Dermis microvascular lymphatic vessel endothelial cell (primary cell): Measurements from ENCODE around the gene POLE2. TPM values are rescaled to one million over a fixed set of nuclear protein-coding genes. Genes with fewer than 3 reads are reported as not detected.
"Not testable (repeated sequence)": the region's sequence is repeated elsewhere in the genome, so short reads cannot be mapped to it uniquely, and the experiment has no call there.

ENCODE experiments used
- DNase-seq, 2 donors: peaks; one replicate each; pipeline versions ENCODE4 v3.0.0 to v3.0.0-alpha.2; 2010; ENCODE audit warnings: low read depth in 2 of 2
- total RNA-seq: library from RNA; depleted of rRNA; stranded (reverse); fragments of >200 nt; gene quantifications from 2 replicates; pipeline ENCODE4 v1.2.1, GENCODE V29; 2014

Gene POLE2
- total RNA-seq, 1 donor from 2014 or later, result 10.9 TPM

DNA sequence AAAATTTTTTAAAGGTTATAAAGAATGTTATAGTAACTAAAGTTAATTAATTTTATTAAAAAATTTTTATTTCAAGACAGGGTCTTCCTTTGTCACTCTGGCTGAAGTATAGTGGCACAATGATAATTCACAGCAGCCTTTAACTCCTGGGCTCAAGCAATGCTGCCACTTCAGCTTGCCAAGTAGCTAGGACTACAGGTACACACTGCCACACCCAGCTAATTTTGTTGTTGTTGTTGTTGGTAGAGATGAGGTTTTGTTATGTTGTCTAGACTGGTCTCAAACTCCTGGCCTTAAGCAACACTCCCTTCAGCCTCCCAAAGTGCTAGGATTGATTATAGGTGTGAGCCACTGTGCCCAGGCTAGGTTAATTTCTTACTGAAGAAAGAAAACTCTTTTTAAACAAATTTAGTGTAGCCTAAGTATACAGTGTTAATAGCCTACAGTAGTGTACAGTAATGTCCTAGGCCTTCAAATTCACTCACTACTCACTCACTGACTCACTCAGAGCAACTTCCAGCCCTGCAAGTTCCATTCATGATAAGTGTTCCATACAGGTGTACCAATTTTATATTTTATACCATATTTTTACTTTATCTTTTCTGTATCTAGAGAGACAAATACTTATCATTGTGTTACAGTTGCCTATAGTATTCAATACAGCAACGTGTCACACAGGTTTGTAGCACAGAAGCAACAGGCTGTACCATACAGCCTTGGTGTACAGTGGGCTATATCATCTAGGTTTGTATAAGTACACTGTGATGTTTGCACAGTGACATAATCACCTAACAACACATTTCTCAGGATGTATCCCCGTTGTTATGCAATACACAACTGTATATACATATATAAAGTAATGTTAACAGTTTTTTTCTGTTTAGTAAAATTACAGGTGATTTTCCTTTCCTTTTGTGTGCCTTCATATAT, 28.2 kb downstream of the POLE2 start:
- no peak for DNase-seq

DNA sequence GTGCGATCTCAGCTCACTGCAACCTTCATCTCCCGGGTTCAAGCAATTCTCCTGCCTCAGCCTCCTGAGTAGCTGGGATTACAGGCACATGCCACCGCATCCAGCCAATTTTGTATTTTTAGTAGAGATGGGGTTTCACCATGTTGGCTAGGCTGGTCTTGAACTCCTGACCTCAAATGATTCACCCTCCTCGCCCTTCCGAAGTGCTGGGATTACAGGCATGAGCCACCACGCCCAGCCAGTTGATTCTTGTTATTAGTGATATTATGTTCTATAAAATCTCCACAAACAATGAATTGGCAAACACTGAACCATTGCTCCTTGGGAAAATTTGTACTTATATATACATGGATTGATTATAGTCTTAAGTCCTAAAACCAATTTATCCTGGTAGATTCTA, 30.5 kb downstream of the POLE2 start:
- DNase-seq, result not testable (repeated sequence)

DNA sequence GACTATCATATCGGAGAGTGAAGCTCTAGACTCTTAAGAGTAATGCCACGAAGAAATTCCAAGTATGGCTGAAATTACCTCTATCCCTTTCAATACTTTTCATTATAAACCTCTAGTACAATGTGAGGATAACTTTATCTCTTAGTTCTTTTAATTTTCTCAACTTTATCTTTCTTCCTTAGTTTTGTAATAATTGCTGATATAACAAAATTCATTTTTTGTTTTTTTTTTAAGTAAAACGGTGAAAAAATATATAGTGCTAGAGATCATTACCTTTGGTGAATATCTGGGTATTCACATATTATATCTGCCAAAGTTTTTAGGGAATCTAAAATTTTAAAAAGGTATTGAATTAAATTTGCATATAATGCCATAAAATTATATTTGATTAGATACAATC, 33.5 kb downstream of the POLE2 start:
- DNase-seq, result no peak

DNA sequence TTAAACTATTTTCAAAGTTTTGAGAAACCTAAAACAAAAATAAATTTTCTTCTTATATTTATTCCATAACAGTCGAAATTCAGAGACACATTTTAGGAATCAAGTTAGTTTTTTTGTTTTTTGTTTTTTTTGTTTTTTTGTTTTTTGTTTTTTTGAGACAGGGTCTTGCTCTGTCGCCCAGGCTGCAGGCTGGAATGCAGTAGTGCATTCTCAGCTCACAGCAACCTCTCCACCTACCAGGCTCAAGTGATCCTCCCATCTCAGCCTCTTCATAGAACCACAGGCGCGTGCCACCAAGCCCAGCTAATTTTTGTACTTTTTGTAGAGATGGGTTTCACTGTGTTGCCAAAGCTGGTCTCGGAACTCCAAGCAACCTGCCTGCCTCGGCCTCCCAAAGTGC, 34.5 kb downstream of the POLE2 start:
- no peak for DNase-seq

DNA sequence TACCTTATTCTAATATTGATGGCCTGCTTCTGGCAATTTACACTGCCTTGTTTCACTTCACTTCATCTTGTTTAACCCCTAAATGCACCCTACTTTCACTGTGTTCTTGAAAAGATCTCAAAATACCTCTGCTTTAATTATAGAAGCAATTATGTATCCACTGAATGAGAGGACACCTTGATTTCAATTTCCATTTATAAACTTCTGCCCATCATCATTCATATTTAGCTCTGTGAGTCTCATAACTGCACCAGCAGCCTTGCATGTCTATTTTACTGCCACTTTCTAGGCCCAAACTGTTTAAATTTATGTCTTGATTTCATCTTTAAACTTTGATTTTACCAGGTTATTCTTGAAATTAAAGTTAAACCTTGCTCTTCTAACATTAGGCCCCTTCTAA, 45.9 kb downstream of the POLE2 start:
- DNase-seq, result no peak

DNA sequence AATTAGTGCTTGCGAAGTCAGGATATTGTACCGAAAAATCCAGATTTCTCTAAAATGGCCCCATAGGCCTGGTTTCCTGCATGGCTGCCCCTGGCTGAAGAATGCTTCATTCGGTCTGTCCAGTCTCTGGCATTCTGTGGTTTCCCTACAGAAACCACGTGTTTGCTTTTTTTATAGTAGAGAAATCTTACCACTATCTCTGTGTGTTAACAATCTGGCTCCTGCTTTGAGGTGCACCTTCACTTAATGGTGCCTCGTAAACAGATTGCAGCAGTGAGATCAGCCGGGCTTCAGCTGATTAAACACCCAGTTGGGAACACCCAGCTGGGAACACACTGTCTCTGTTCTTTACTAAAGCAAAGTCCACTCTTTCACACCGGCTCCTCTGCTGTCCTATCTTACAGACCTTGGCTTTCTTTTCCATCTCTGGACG, 46.3 kb downstream of the POLE2 start:
- DNase-seq, result no peak

DNA sequence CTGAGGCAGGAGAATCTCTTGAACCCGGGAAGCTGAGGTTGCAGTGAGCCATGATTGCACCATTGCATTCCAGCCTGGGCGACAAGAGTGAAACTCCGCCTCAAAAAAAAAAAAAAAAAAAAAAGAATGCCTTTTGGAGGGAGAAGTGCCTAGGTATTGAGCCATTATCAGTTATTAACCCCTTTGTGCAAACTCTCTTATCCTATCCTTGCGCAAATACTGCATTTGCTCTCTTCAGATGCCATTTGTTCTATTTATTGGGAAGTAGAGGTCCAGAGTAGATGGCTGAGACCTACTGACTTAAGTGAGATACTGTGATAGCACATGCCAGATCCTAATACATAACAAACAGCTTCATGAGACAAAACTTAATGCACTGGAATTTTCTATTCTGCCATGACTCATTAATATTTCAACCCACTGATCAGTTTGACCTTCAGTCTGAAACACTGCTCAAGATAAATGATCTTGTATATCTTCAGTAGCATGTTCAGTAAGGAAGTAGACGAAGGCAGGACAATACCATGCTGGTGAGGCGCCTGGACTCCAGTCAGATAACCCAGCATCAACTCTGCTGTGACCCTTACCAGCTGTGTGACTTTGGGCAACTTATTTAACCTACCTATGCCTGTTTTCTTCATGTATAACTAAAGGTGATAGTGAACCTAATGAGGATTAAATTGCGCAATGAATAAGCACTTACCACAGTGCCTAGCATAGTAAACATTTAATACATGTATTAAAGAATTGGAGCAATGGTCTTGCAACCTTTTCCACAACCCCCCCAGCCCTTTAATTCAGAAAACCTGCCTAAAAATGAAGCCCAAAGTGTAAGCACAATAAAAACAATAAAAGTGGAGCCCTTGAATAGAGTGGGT, 47.2 kb downstream of the POLE2 start:
- no peak for DNase-seq

DNA sequence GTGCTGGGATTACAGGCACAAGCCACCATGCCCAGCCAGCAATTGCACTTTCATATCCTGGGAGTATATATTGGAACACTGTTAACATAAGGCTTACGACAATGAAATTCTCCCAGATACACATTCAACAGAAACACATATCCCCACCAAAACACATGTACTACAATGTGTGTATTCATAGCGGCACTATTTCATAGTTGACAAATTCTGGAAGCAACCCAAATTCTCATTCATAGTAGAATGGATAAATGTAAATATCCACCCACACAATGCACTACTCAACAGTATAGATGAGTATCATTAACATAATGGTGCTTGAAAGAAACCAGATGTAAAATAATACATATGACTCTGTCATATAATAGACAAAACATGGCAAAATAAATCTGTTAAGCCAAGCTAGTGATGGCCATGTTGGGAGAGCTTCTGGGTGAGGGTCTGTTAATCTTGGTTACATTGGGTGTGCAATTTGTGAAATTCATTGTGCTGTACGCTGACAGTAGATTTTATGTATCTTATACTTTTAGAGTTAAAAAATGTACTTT, 50.4 kb downstream of the POLE2 start:
- DNase-seq, result no peak

DNA sequence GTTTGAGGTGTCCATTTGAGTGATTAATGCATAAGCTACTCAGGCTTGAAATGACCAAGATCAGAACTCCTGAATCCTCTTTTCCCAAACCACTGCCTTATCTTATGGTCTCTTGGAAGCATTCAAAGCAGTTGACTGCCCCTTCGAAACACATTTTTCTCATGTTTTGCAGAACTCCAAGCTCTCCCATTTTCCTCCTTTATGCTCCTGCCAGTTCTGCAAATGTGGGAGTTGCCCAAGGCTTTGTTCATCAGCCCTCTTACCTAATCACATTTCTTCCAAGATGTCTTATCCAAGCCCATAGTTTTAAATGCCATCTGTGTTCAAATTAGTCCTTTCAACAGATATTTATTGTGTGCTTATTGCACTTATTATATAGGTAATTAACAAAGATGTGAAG, 51.1 kb downstream of the POLE2 start:
- DNase-seq, result no peak

DNA sequence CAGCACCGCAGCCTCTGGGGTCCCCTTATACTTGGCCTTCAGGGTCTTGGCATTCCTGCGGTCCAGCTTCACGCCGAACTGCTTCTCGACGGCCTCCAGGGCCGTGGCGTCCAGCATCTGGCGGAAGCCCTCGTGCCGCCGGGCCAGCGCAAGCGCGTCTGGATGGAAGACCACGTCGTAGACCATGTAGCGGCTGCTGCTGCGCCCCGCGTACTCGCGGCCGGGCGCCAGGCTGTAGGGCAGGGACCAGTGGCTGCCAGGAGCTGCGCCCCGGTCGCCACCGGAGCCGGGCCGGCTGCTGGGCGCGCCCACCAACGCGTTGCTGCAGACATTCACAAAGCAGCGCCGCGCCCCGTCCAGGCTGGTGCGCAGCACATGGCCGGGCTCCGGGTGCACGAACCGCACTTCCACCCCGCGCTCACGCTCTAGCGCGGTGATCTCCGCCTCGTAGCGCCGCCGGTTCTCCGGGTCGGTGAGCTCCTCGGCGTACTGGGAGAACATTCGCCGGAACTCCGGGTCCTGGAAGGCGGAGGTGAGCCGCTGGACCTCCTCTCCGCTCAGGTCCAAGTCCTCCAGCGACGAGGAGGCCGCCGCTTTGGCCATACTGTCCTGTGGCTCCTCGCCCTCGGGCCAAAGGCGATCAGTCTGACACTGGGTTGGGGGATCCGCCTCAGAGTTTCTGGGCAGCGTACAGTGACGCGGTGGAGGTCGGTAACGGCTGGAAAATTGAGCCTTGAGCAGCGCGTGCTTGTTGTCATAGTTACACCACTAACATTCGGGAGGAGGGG, 53.3 kb downstream of the POLE2 start, which contains the start of gene DNAAF2:
Gene DNAAF2, minus strand, starts transcription at position 698 of the 788 bp plus-strand sequence. Its CDS starts 95 bp downstream, at position 603.
- DNase-seq, result peak; percentile 68 to 80

DNA sequence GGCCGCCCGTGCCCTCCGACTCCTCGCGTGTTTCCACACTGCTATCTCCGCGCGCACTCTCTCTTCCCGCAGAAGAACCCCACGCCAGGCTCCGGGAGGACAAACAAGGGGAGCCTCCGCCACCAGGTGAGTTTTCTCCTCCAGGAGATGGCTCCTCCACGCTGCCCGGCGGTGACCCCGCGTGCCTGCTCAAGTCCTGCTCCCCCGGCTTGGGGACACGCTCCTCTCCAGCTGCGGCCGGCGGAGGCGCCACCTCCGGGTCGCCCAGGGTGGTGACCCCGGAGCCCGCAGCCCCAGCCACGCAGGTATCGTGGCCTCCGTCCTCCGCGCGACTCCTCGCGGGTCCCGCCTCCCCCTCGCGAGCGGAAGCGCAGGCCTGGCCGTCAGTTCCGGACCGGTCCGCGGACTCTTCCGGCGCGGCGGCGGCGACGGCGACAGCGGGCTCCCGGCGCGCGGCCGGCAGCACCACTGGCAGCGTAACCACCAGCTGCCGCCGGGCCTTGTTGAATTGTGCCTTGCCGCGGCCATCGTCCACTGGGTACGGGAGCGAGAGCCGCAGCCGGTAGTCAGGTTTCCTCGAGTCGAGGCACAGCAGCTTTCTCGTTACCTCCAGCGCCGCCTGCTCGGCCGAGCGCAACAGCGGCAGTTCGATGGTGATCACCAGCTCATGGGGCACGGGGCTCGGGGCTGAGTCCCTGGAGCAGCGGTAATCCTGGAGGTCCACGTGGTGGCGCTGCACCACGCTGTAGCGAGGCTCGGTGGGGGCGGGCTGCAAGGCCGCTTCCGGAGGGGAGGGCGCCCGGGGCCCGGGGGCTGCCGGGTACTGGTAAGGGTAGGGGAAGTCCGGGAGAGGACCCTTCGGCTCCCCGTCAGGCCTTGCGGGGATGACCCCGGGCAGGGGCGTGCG, 54.1 kb downstream of the POLE2 start:
- DNase-seq, result peak; percentile 89 to 98

DNA sequence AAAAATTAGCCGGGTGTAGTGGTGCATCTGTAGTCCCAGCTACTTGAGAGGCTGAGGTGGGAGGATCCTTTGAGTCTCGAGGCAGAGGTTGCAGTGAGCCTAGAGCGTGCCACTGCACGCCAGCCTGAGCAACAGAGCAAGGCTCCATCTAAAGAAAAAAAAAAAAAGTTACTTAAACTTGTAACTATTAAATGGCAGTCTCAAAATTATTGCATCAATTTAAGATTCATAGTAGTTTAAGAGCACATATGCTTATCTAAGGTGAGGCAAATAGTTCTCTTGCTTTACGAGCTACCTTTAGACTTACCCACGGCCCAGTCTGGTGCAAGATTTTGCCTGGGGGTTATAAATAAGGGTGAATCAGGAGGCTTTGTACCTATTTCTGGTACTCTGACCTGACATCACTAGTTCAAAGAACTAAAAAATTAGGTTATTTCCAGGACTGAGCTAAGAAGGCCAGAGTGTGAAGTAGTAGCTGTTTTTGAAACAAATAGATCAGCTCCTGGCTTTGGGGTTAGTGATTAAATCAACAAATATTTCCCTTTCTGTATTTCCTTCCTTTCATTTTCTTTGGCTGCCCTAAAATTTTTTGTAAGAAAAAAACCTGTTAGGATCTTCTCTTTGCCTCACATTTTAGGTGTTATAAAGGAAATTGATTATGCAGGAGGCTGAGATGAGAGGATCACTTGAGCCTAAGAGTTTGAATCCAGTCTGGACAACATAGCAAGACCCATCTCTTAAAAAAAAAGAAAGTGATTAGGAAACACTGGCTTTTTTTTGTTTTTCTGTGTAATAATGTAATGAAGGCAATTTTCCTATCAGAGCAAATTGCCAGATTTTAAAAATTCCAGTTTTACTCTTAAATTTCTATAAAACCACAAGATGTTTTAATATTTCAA, 63.8 kb downstream of the POLE2 start:
- DNase-seq, result peak in 1 of 2 donors; percentile 70

DNA sequence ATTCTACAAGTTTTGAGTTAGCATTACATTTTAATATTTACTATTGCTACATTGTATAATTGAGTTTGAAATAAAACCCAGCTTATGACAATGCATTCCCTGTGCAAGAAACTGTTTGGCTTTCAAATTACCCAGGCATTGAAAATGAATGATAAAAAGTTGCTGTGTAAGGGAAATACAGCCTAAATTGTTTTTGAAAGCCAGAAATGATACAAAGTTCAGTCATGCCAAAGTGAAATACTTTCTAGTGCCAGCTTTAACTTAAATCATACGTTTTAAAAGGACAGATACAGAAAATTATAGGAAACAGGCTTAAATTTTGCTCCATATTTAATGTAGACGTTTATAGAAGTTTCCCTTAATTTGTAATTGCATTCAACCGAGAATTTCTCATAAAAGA, 64.6 kb downstream of the POLE2 start:
- no peak for DNase-seq

DNA sequence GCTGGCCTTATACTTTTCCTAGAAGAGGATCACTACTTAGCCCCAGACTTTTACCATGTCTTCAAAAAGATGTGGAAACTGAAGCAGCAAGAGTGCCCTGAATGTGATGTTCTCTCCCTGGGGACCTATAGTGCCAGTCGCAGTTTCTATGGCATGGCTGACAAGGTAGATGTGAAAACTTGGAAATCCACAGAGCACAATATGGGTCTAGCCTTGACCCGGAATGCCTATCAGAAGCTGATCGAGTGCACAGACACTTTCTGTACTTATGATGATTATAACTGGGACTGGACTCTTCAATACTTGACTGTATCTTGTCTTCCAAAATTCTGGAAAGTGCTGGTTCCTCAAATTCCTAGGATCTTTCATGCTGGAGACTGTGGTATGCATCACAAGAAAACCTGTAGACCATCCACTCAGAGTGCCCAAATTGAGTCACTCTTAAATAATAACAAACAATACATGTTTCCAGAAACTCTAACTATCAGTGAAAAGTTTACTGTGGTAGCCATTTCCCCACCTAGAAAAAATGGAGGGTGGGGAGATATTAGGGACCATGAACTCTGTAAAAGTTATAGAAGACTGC, 65.9 kb downstream of the POLE2 start:
- no peak for DNase-seq

DNA sequence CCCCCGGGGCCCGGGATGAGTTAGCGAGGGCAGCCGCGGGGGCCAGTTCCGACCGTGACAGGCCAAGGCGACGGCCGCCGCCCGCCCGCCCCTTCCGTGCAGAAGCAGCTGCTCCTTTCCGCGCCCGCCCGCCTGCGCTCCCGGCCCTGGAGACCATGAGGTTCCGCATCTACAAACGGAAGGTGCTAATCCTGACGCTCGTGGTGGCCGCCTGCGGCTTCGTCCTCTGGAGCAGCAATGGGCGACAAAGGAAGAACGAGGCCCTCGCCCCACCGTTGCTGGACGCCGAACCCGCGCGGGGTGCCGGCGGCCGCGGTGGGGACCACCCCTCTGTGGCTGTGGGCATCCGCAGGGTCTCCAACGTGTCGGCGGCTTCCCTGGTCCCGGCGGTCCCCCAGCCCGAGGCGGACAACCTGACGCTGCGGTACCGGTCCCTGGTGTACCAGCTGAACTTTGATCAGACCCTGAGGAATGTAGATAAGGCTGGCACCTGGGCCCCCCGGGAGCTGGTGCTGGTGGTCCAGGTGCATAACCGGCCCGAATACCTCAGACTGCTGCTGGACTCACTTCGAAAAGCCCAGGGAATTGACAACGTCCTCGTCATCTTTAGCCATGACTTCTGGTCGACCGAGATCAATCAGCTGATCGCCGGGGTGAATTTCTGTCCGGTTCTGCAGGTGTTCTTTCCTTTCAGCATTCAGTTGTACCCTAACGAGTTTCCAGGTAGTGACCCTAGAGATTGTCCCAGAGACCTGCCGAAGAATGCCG, 66.7 kb downstream of the POLE2 start:
- peak in 1 of 2 donors; percentile 75 for DNase-seq

DNA sequence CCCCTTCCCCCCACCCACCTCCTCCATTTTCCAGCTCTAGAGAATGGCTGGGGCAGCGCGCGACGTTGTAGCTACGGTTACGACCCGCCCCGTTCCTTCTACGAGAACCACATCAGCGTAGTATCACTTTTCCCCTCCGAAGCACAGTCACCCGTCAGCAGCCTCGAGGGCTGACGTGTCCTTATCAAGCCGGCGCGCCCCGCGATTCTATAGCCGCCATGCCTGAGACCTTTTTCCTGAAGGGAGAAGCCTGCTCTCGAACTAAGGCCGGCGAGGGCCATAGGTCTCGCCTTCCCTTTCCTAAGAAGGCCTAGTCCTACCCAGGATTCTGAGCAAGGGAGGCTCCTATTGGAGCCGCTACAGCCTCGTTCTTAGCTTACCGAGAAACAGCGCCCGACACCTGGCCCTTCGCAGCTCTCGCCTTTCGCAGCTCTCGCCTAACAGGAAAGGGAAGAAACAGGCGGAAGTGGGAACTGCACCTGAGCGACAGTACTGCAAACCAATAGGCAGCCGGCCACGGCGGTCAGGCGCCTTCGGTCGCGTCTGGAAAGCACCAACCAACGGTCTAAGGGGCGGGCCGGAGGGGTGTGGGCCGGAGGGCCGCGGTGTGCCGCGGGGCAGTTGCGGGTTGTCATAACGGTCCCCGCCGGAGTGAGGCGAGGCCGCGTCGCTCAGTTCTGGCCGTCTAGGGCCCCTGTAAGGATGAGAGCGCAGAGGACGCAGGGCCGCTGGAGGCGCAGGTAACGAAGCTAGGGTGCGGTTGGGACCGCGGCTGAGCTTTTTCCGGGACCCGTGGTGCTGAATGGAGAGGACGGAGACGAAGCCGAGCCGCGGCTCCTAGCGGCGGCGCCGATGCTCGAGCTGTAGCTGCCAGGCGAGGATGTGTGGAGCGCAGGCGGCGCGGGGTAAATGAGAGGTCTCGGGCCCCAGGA, 67.6 kb downstream of the POLE2 start, which contains the start of the genes MGAT2 and RPL36AL:
Gene MGAT2, plus strand, starts transcription at position 618 of the 932 bp plus-strand sequence. CDS start 470 bp downstream, outside the sequence.
Gene RPL36AL, minus strand, starts transcription at position 445 of the 932 bp plus-strand sequence. CDS start 1,522 bp downstream, outside the sequence.
- peak; percentile 97 to 99 for DNase-seq
